ENCODE results near the gene GPN1. TPM values are rescaled to one million over a fixed set of nuclear protein-coding genes. Genes with fewer than 3 reads are reported as not detected.
A peak's percentile ranks its signal among the peaks of the same experiment; 100 is the strongest.

The GPN1 gene
- total RNA-seq, 1 experiment from 2014 or later = 37.2 TPM

GRCh38 chr2:27672723-27673486, 44.1 kb downstream of the GPN1 start:
- in situ Hi-C loops (cut with HindIII; ENCODE audit: low pct_unique_long_range_greater_than_20kb, low sequenced_read_pairs) = no loop called here
- Histone ChIP-seq H3K27me3 (ENCODE audit: control insufficient read depth, insufficient read depth, low read length) (no peaks in the 10 kb centered on the region), H3K4me1 (ENCODE audit: control insufficient read depth, insufficient read depth, low read length) (no peaks in the 10 kb centered on the region), H3K27ac (ENCODE audit: low read length) (no peak overlapping the region), H3K4me3 (ENCODE audit: low read depth in 2 of 2, low read length in 2 of 2) (no peak overlapping the region), H3K36me3 (ENCODE audit: control insufficient read depth, insufficient read depth, low read length) (peaks cover 26% of the 10 kb centered on the region), H3K9me3 (ENCODE audit: control insufficient read depth, insufficient read depth, low read depth, low read length) (no peaks in the 10 kb centered on the region)
- TF ChIP-seq REST (IDR thresholded peaks at IDR 0.05; ENCODE audit: insufficient read depth in 1 of 2, low read depth in 2 of 2, low read length in 1 of 2) (no peak), POLR2AphosphoS5 (IDR thresholded peaks at IDR 0.05; ENCODE audit: low read depth, low read length) (no peak), SIN3A (IDR thresholded peaks at IDR 0.05; ENCODE audit: borderline replicate concordance, insufficient read depth, low read depth, low read length) (no peak), TCF7L2 (IDR thresholded peaks at IDR 0.05; ENCODE audit: low read depth, low read length) (no peak), CTCF (IDR thresholded peaks at IDR 0.05) (no peak)
- ChIA-PET CTCF (interaction anchor here (1.4 kb wide), 1 partner anchor 11 kb away, joined by 7 read pairs; no protein-coding TSS in a partner anchor), POLR2A (interaction anchor here (0.7 kb wide), 1 partner anchor 13 kb away, joined by 3 read pairs; no protein-coding TSS in a partner anchor)
- ATAC-seq (no peak), DNase-seq (ENCODE audit: low read depth, low spot score) (no peak)
- TSS peak; percentile 49 for BruUV-seq (replicated peaks)
- intact Hi-C loops (cut with micrococcal nuclease; ENCODE audit: unreplicated experiment) = no loop called here

GRCh38 chr2:27680571-27680970, 51.7 kb downstream of the GPN1 start:
- CTCF ChIA-PET = no interaction called here

More at GRCh38 chr2:27680571-27680970, 51.7 kb downstream of the GPN1 start:
- H3K9me3 ChIP-seq (ENCODE audit: control insufficient read depth, insufficient read depth, low read depth, low read length) = no peaks in the 10 kb centered on the region
- DNase-seq (ENCODE audit: low read depth, low spot score) = no peak
- H3K27ac ChIP-seq (ENCODE audit: low read length) = no peak overlapping the region
- ATAC-seq = no peak
- H3K36me3 ChIP-seq (ENCODE audit: control insufficient read depth, insufficient read depth, low read length) = peaks cover 21% of the 10 kb centered on the region
- in situ Hi-C loops (cut with HindIII; ENCODE audit: low pct_unique_long_range_greater_than_20kb, low sequenced_read_pairs) (no loop called here), intact Hi-C loops (cut with micrococcal nuclease; ENCODE audit: unreplicated experiment) (no loop called here)
- H3K27me3 ChIP-seq (ENCODE audit: control insufficient read depth, insufficient read depth, low read length) = no peaks in the 10 kb centered on the region
- no peaks in the 10 kb centered on the region for H3K4me1 ChIP-seq (ENCODE audit: control insufficient read depth, insufficient read depth, low read length)
- POLR2A ChIA-PET = no interaction called here
- TF ChIP-seq REST (IDR thresholded peaks at IDR 0.05; ENCODE audit: insufficient read depth in 1 of 2, low read depth in 2 of 2, low read length in 1 of 2) = no peak
- no peak for TF ChIP-seq TCF7L2 (IDR thresholded peaks at IDR 0.05; ENCODE audit: low read depth, low read length)
- TF ChIP-seq SIN3A (IDR thresholded peaks at IDR 0.05; ENCODE audit: borderline replicate concordance, insufficient read depth, low read depth, low read length) = no peak
- no peak for TF ChIP-seq CTCF (IDR thresholded peaks at IDR 0.05)
- no peak overlapping the region for H3K4me3 ChIP-seq (ENCODE audit: low read depth in 2 of 2, low read length in 2 of 2)
- no TSS peak for BruUV-seq (replicated peaks)
